Heart left ventricle (tissue), 16 donors: ENCODE results near the gene RCN2. TPM values are rescaled to one million over a fixed set of nuclear protein-coding genes. Genes with fewer than 3 reads are reported as not detected.

Experiments
- ATAC-seq, 4 donors: fragments of 200-7000 bp; cut with Tn5 transposase; one replicate each; pipeline ENCODE4 v1.9.1; 2020 to 2022; ENCODE audit warnings: moderate library complexity in 4 of 4, mild to moderate bottlenecking in 3 of 4, moderate number of reproducible peaks in 1 of 4
- DNase-seq, 5 donors: peaks; one replicate each; pipeline ENCODE4 v3.0.0-alpha.2; 2020
- H3K27ac ChIP-seq, 12 donors: fragments of 200-600 bp; sonication (generic) in 4 of 12; one replicate each; pipeline versions ENCODE4 v1.5.0 to v1.8.0; 2016 to 2022; ENCODE audit warnings: mild to moderate bottlenecking in 2 of 12
- H3K27me3 ChIP-seq, 9 donors: fragments of 200-600 bp; sonication (generic) in 2 of 9; one replicate each; pipeline versions ENCODE4 v1.5.1 to v1.8.0; 2016 to 2022; ENCODE audit warnings: mild to moderate bottlenecking in 3 of 9
- H3K36me3 ChIP-seq, 9 donors: fragments of 200-600 bp; sonication (generic) in 2 of 9; one replicate each; pipeline versions ENCODE4 v1.5.0 to v1.8.0; 2018 to 2022; ENCODE audit warnings: mild to moderate bottlenecking in 2 of 9
- H3K4me1 ChIP-seq, 12 donors: fragments of 200-600 bp; sonication (generic) in 4 of 12; one replicate each; pipeline versions ENCODE4 v1.5.0 to v1.8.0; 2016 to 2022; ENCODE audit warnings: mild to moderate bottlenecking in 3 of 12
- H3K4me3 ChIP-seq, 12 donors: fragments of 200-600 bp; sonication (generic) in 4 of 12; one replicate each; pipeline versions ENCODE4 v1.5.0 to v1.8.0; 2017 to 2022; ENCODE audit warnings: mild to moderate bottlenecking in 9 of 12, moderate library complexity in 4 of 12
- H3K9me3 ChIP-seq, 12 donors: fragments of 200-600 bp; sonication (generic) in 4 of 12; one replicate each; pipeline versions ENCODE4 v1.5.0 to v1.8.0; 2016 to 2022; ENCODE audit warnings: mild to moderate bottlenecking in 1 of 12
- CTCF ChIP-seq, 12 donors: fragments of 200-600 bp; sonication (generic) in 4 of 12; IDR thresholded peaks; one replicate each; pipeline versions ENCODE4 v1.5.0 to v1.8.0; 2018 to 2022; ENCODE audit warnings: antibody characterized with exemption in 12 of 12, mild to moderate bottlenecking in 5 of 12
- POLR2A ChIP-seq, 2 donors: fragments of 450-650 bp; IDR thresholded peaks; one replicate each; pipeline ENCODE4 v1.6.1; 2017; ENCODE audit warnings: antibody characterized with exemption in 2 of 2, mild to moderate bottlenecking in 2 of 2, moderate library complexity in 2 of 2
- WGBS, 4 donors: extraction: QIAGEN DNeasy Blood & Tissue Kit in 2 of 4; methylation state at CpG; one replicate each; pipeline versions ENCODE4 v1.1.5 to v1.1.7; 2013 to 2018; 5-methylcytosine and 5-hydroxymethylcytosine counted together
- intact Hi-C, 10 donors: fragments of 100-400 bp; cut with DNase I; formaldehyde crosslinking; loops; one replicate each; pipeline versions ENCODE4 v1.11.1 to v1.14.2; 2022
- polyA plus RNA-seq, 2 donors: library from polyadenylated mRNA; stranded (reverse); fragments of 200-250 nt; gene quantifications; one replicate each; pipeline ENCODE4 v1.2.3, GENCODE V29; 2013
- total RNA-seq, 9 donors: library from RNA; depleted of rRNA in 2 of 9; stranded (reverse); fragments of >200 nt in 2 of 9; fragmentation: NEBNext Ultra II Directional in 3 of 9; extraction: Animal tissue kit (Norgen Biotek cat#: 25700) in 3 of 9; gene quantifications; one replicate each; pipeline versions ENCODE4 v1.1.0 to v1.2.4, GENCODE V29; 2016 to 2023
- donor health status: ischemic (EF 13 %, LVEDD 7.1; RV severe dilation, severe dysfunction).
- donor health status: healthy with polysubstance abuse.
- donor health status: DM: no; HTN: yes; CAD: no.
- donor health status: DM: no; HTN: no; CAD: no.
- donor health status: ischemic (EF 25% LVEDD 6.9; RV normal size, moderate dysfunction).
- donor health status: ischemic (EF 25% LVEDD 5.7; RV mildly dilated, moderate dysfunction).
- donor health status: healthy.
- donor health status: DM: yes; HTN: yes; CAD: no.
- donor health status: ischemic (EF 35%, LVEDD 5.7; RV mildly dilated, moderate dysfunction).
- donor health status: nonischemic (EF 11% LVEDD 7.7; RV severe dilation, severe dysfunction).
- donor health status: DM: yes; HTN: yes; CAD: no.
- donor health status: PGD.
- donor health status: ischemic (EF 29% LVEDD 5.4; RV normal size, mild dysfunction).
- donor health status: nonischemic (EF 23%, LVEDD 6.1; RV moderate dilation, normal function).

Gene RCN2
- total and polyA plus RNA-seq, 11 donors = 17.3 to 38.6 (median 28.7) TPM

- TF ChIP-seq POLR2A (IDR thresholded peaks at IDR 0.05) (no peak), CTCF (IDR thresholded peaks at IDR 0.05) (no peak)
- H3K9me3 ChIP-seq = no peaks in the 10 kb centered on the region
- intact Hi-C loops = no loop called here
- H3K4me3 ChIP-seq = no peak overlapping the region
- H3K27me3 ChIP-seq = no peaks in the 10 kb centered on the region
- peaks cover 0 to 32% (median 8%) of the 10 kb centered on the region in 12 donors for H3K4me1 ChIP-seq
- H3K36me3 ChIP-seq = no peaks in the 10 kb centered on the region
- ATAC-seq = peak in 2 of 4 donors; percentile 38 to 65
- WGBS, 4 donors = 33 to 47% (median 39%) methylated on average over 3 to 4 of the region's 4 CpGs
- H3K27ac ChIP-seq = peak overlapping the region in 1 of 12 donors; percentile 29
- no peak for DNase-seq
Measured at GRCh38 chr15:76967067-76967466, 35.5 kb downstream of the RCN2 start.

- Histone ChIP-seq H3K9me3 (no peaks in the 10 kb centered on the region), H3K4me3 (no peak overlapping the region), H3K36me3 (no peaks in the 10 kb centered on the region), H3K27ac (no peak overlapping the region), H3K4me1 (peaks cover 0 to 34% (median 17%) of the 10 kb centered on the region in 12 donors), H3K27me3 (no peaks in the 10 kb centered on the region)
- TF ChIP-seq POLR2A (IDR thresholded peaks at IDR 0.05) = no peak
- no peak for TF ChIP-seq CTCF (IDR thresholded peaks at IDR 0.05)
- 95 to 98% (median 97%) methylated on average over 1 of the region's 1 CpG for WGBS, 4 donors
- intact Hi-C loops = no loop called here
- DNase-seq = no peak
- ATAC-seq = no peak
Measured at GRCh38 chr15:76968306-76968705, 36.8 kb downstream of the RCN2 start.

- TF ChIP-seq POLR2A (IDR thresholded peaks at IDR 0.05) (no peak), CTCF (IDR thresholded peaks at IDR 0.05) (no peak)
- ATAC-seq = peak; percentile 63 to 90 (median 84)
- WGBS, 4 donors = 19 to 25% (median 21%) methylated on average over 17 to 21 of the region's 21 CpGs
- peak in 4 of 5 donors; percentile 46 to 65 (median 55) for DNase-seq
- peak overlapping the region; percentile 3 to 83 (median 64) for H3K27ac ChIP-seq
- intact Hi-C loops = loop anchor here in 2 of 10 donors (5.0 kb wide), 1 partner anchor 50 kb away; no protein-coding TSS in a partner anchor
- peak overlapping the region in 10 of 12 donors; percentile 4 to 47 (median 38) for H3K4me3 ChIP-seq
- H3K36me3 ChIP-seq = no peaks in the 10 kb centered on the region
- H3K9me3 ChIP-seq = no peaks in the 10 kb centered on the region
- H3K27me3 ChIP-seq = no peaks in the 10 kb centered on the region
- H3K4me1 ChIP-seq = peaks cover 0 to 22% (median 14%) of the 10 kb centered on the region in 12 donors
Measured at GRCh38 chr15:76972389-76973361, 41.1 kb downstream of the RCN2 start.

- Histone ChIP-seq H3K36me3 (no peaks in the 10 kb centered on the region), H3K27me3 (no peaks in the 10 kb centered on the region), H3K4me1 (peaks cover 0 to 22% (median 14%) of the 10 kb centered on the region in 12 donors), H3K9me3 (peaks cover 0 to under 1% (median 0%) of the 10 kb centered on the region in 12 donors), H3K4me3 (peak overlapping the region in 8 of 12 donors; percentile 19 to 47 (median 40)), H3K27ac (peak overlapping the region in 9 of 12 donors; percentile 3 to 83 (median 67))
- WGBS, 4 donors = 21 to 41% (median 31%) methylated on average over 4 of the region's 4 CpGs
- DNase-seq (peak; percentile 50 to 73 (median 65)), ATAC-seq (peak; percentile 47 to 83 (median 62))
- intact Hi-C loops = loop anchor here in 2 of 10 donors (5.0 kb wide), 1 partner anchor 49 kb away; no protein-coding TSS in a partner anchor
- TF ChIP-seq CTCF (IDR thresholded peaks at IDR 0.05) (peak; percentile 30 to 67 (median 57)), POLR2A (IDR thresholded peaks at IDR 0.05) (no peak)
Measured at GRCh38 chr15:76973362-76973743, 41.8 kb downstream of the RCN2 start.
